Ishikawa (cell line): ENCODE data around the gene BNIP1.

Experiments
- EP300 ChIP-seq: IDR thresholded peaks from 2 replicates; pipeline ENCODE4 v1.6.1; 2012; ENCODE audit warnings: borderline replicate concordance
- MAX ChIP-seq: IDR thresholded peaks from 2 replicates; pipeline ENCODE4 v1.6.1; 2012
- REST ChIP-seq: IDR thresholded peaks from 2 replicates; pipeline ENCODE4 v1.6.1; 2012; ENCODE audit warnings: low read depth, mild to moderate bottlenecking
- TAF1 ChIP-seq: IDR thresholded peaks from 2 replicates; pipeline ENCODE4 v1.6.1; 2012; ENCODE audit warnings: low read depth, mild to moderate bottlenecking
- YY1 ChIP-seq: IDR thresholded peaks from 2 replicates; pipeline ENCODE4 v1.6.1; 2012; ENCODE audit warnings: low read depth

- TF ChIP-seq REST (no peak), TAF1 (no peak), YY1 (no peak), MAX (no peak), EP300 (no peak)
Measured at GRCh38 chr5:173188280-173188679, 43.9 kb downstream of the BNIP1 start.
